Activated CD8-positive, alpha-beta memory T cell treated with anti-CD3 and anti-CD28 coated beads, Interleukin-2, amount 10 ng/mL, durations not matched to agents 7 days and 5 days (primary cell): ENCODE data around the gene EHMT1. TPM values are rescaled to one million over a fixed set of nuclear protein-coding genes. Genes with fewer than 3 reads are reported as not detected.
"Not testable (repeated sequence)": the region's sequence is repeated elsewhere in the genome, so short reads cannot be mapped to it uniquely, and the experiment has no call there.

Experiments used
- ATAC-seq: fragments of 150-1000 bp; cut with Tn5 transposase; one replicate; pipeline ENCODE4 v1.10.0; 2021; ENCODE audit warnings: moderate library complexity
- CTCF ChIA-PET: fragments of 350-600 bp; sonication (Branson Sonifier 250); formaldehyde crosslinking; loops from one replicate; lab custom pipeline; 2021; ENCODE audit warnings: antibody characterized with exemption; lab: Charles Lee
- DNase-seq: peaks from one replicate; pipeline ENCODE4 v3.0.0-alpha.2; 2020
- H3K27ac Mint-ChIP-seq: one replicate; pipeline ENCODE4 v1.8.0; 2021; ENCODE audit warnings: mild to moderate bottlenecking, mixed read lengths
- H3K27me3 Mint-ChIP-seq: one replicate; pipeline ENCODE4 v1.8.0; 2021; ENCODE audit warnings: mixed read lengths
- H3K36me3 Mint-ChIP-seq: one replicate; pipeline ENCODE4 v1.8.0; 2021; ENCODE audit warnings: mild to moderate bottlenecking, mixed read lengths
- H3K4me1 Mint-ChIP-seq: one replicate; pipeline ENCODE4 v1.8.0; 2021; ENCODE audit warnings: mixed read lengths
- H3K4me3 Mint-ChIP-seq: one replicate; pipeline ENCODE4 v1.8.0; 2021; ENCODE audit warnings: mild to moderate bottlenecking, moderate library complexity, mixed read lengths
- H3K9me3 Mint-ChIP-seq: one replicate; pipeline ENCODE4 v1.8.0; 2022; ENCODE audit warnings: low read depth, mixed read lengths
- microRNA-seq: library from miRNA; unstranded; fragments of <30 nt; microRNA quantifications from one replicate; pipeline ENCODE4 v1.2.0, GENCODE V29; 2022
- total RNA-seq, 2 experiments: library from RNA; stranded (reverse); gene quantifications; one replicate each; pipeline ENCODE4 v1.2.3, GENCODE V29; 2021

EHMT1 gene
- total RNA-seq, 2 experiments from 2014 or later = 99.9 to 130 TPM

GRCh38 chr9:137879566-137880150 is 260.9 kb downstream of the EHMT1 start:
- peaks cover 3% of the 10 kb centered on the region for H3K36me3 Mint-ChIP-seq
- H3K4me3 Mint-ChIP-seq = no peak overlapping the region
- DNase-seq (no peak), ATAC-seq (no peak)
- CTCF ChIA-PET = no interaction called here
- H3K27ac Mint-ChIP-seq = no peak overlapping the region
- H3K9me3 Mint-ChIP-seq = no peaks in the 10 kb centered on the region
- H3K4me1 Mint-ChIP-seq = no peaks in the 10 kb centered on the region
- H3K27me3 Mint-ChIP-seq = peaks cover 6% of the 10 kb centered on the region

GRCh38 chr9:137880160-137880975 is 261.6 kb downstream of the EHMT1 start:
- H3K4me1 Mint-ChIP-seq = no peaks in the 10 kb centered on the region
- H3K27me3 Mint-ChIP-seq = peaks cover 6% of the 10 kb centered on the region
- H3K4me3 Mint-ChIP-seq = no peak overlapping the region
- H3K36me3 Mint-ChIP-seq = peaks cover 3% of the 10 kb centered on the region
- no peak for ATAC-seq
- no peaks in the 10 kb centered on the region for H3K9me3 Mint-ChIP-seq
- no peak overlapping the region for H3K27ac Mint-ChIP-seq
- no peak for DNase-seq
- CTCF ChIA-PET = no interaction called here

DNA sequence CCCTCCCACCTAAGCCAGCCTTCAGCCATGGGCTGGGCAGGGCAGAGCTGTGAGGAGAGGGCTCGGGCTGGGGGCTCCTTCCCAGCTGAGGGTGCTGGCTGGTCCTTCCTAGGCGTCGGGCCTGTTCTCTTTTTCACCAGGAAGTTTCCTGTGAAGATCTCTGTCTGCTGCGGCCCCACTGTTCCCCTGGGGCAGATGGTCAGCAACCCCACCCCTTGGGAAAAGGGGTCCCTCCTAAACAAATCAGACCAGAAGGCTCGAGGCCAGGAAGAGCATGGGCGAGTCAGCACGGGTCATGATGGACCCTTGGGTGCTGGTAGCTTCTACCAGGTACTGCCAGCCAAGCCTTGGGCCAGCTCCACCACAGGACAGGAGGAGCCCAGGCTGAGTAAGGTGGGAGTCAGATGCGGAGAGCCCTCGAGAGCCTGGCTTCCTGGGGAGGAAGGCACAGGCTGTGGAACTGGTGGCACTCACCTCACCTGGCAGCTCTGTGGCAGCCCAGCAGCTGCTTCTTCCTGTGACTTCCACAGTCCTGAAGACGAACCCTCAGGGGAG is 262.2 kb downstream of the EHMT1 start:
- H3K27me3 Mint-ChIP-seq = peaks cover 6% of the 10 kb centered on the region
- H3K36me3 Mint-ChIP-seq = peaks cover 3% of the 10 kb centered on the region
- DNase-seq = no peak
- no peak overlapping the region for H3K27ac Mint-ChIP-seq
- CTCF ChIA-PET = no interaction called here
- no peaks in the 10 kb centered on the region for H3K9me3 Mint-ChIP-seq
- no peak for ATAC-seq
- H3K4me3 Mint-ChIP-seq = no peak overlapping the region
- no peaks in the 10 kb centered on the region for H3K4me1 Mint-ChIP-seq

GRCh38 chr9:137881591-137882505 is 263.0 kb downstream of the EHMT1 start:
- CTCF ChIA-PET = no interaction called here
- ATAC-seq = no peak
- peaks cover 2% of the 10 kb centered on the region for H3K27me3 Mint-ChIP-seq
- no peak for DNase-seq
- no peak overlapping the region for H3K27ac Mint-ChIP-seq
- H3K36me3 Mint-ChIP-seq = no peaks in the 10 kb centered on the region
- no peaks in the 10 kb centered on the region for H3K4me1 Mint-ChIP-seq
- no peaks in the 10 kb centered on the region for H3K9me3 Mint-ChIP-seq
- H3K4me3 Mint-ChIP-seq = no peak overlapping the region

DNA sequence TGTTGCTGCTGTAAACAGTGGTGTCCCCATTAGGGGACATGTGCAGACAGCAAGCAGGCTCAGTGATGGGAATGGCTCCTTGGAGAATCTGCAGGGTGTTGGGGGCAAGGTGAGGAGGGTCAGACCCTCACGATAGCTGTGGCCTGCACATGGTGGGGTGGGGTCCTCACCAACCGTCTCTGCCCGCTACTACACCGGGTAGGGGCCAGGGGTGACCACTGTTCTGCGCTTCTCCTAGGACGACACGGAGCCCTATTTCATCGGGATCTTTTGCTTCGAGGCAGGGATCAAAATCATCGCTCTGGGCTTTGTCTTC is 263.7 kb downstream of the EHMT1 start:
- Mint-ChIP-seq H3K27ac (no peak overlapping the region), H3K36me3 (no peaks in the 10 kb centered on the region), H3K9me3 (no peaks in the 10 kb centered on the region), H3K27me3 (peaks cover 2% of the 10 kb centered on the region), H3K4me1 (no peaks in the 10 kb centered on the region), H3K4me3 (no peak overlapping the region)
- CTCF ChIA-PET = no interaction called here
- DNase-seq (no peak), ATAC-seq (no peak)

- H3K27ac Mint-ChIP-seq, H3K9me3 Mint-ChIP-seq, H3K4me1 Mint-ChIP-seq, DNase-seq, H3K27me3 Mint-ChIP-seq, H3K36me3 Mint-ChIP-seq, H3K4me3 Mint-ChIP-seq, CTCF ChIA-PET, ATAC-seq: not testable (repeated sequence)
These were observed 265.2 kb downstream of the EHMT1 start for GRCh38 chr9:137883977-137884376.

- H3K27ac Mint-ChIP-seq, H3K36me3 Mint-ChIP-seq, H3K9me3 Mint-ChIP-seq, H3K27me3 Mint-ChIP-seq, CTCF ChIA-PET, H3K4me3 Mint-ChIP-seq, DNase-seq, ATAC-seq, H3K4me1 Mint-ChIP-seq: not testable (repeated sequence)
These were observed 265.7 kb downstream of the EHMT1 start for GRCh38 chr9:137884547-137884946.

- DNase-seq, H3K4me3 Mint-ChIP-seq, H3K9me3 Mint-ChIP-seq, H3K27me3 Mint-ChIP-seq, CTCF ChIA-PET, H3K4me1 Mint-ChIP-seq, ATAC-seq, H3K27ac Mint-ChIP-seq, H3K36me3 Mint-ChIP-seq: not testable (repeated sequence)
These were observed 266.3 kb downstream of the EHMT1 start for GRCh38 chr9:137885121-137885520.

Small RNAs within 50 kb of the gene (microRNA-seq; reads per million reads assigned to microRNA genes)
- gene MIR602 = not detected

Other genes starting within 250 kb of the EHMT1 start
- 10 to 100 TPM in 1 of 2 experiments, 1 to 10 TPM in 1; 9.2 to 19.8 TPM for gene EXD3, start 195.8 kb upstream of the EHMT1 start, total RNA-seq
- under 1 TPM; 0.30 to 0.53 TPM for gene NOXA1, start 195.6 kb upstream of the EHMT1 start, total RNA-seq
- gene ENTPD8, start 177.6 kb upstream of the EHMT1 start, total RNA-seq = not detected
- 10 to 100 TPM; 35.8 to 42.1 TPM for gene NSMF, start 159.7 kb upstream of the EHMT1 start, total RNA-seq
- 1 to 10 TPM; 3.0 to 3.2 TPM for gene PNPLA7, start 68.6 kb upstream of the EHMT1 start, total RNA-seq
- 10 to 100 TPM; 57.9 to 58.3 TPM for gene MRPL41, start 67.1 kb upstream of the EHMT1 start, total RNA-seq
- 10 to 100 TPM; 39.9 to 45.1 TPM for gene DPH7, start 40.1 kb upstream of the EHMT1 start, total RNA-seq
- gene ZMYND19, start 28.5 kb upstream of the EHMT1 start, total RNA-seq = 10 to 100 TPM; 34.0 to 46.0 TPM
- gene ARRDC1, start 13.3 kb upstream of the EHMT1 start, total RNA-seq = 10 to 100 TPM; 49.0 to 50.1 TPM